Tibial nerve (tissue), 4 donors: Measurements from ENCODE around the gene OR5B3. TPM values are rescaled to one million over a fixed set of nuclear protein-coding genes. Genes with fewer than 3 reads are reported as not detected.

ENCODE experiments used
- DNase-seq, 2 donors: peaks; one replicate each; pipeline ENCODE4 v3.0.0-alpha.2; 2019; ENCODE audit warnings: low spot score in 2 of 2
- H3K27ac ChIP-seq, 4 donors: fragments of 200-600 bp; sonication (generic) in 3 of 4; one replicate each; pipeline ENCODE4 v1.5.1; 2017 to 2019; ENCODE audit warnings: mild to moderate bottlenecking in 1 of 4
- H3K27me3 ChIP-seq, 2 donors: fragments of 200-600 bp; sonication (generic) in 1 of 2; one replicate each; pipeline versions ENCODE4 v1.5.1 to v1.6.0; 2017 to 2019
- H3K36me3 ChIP-seq, 3 donors: fragments of 200-600 bp; sonication (generic); one replicate each; pipeline ENCODE4 v1.5.1; 2018 to 2019
- H3K4me1 ChIP-seq, 4 donors: fragments of 200-600 bp; sonication (generic) in 3 of 4; one replicate each; pipeline ENCODE4 v1.5.1; 2017 to 2019
- H3K4me3 ChIP-seq, 4 donors: fragments of 200-600 bp; sonication (generic) in 3 of 4; one replicate each; pipeline ENCODE4 v1.5.1; 2017 to 2019; ENCODE audit warnings: mild to moderate bottlenecking in 1 of 4, moderate library complexity in 1 of 4
- H3K9me3 ChIP-seq, 4 donors: fragments of 200-600 bp; sonication (generic) in 3 of 4; one replicate each; pipeline ENCODE4 v1.5.1; 2017 to 2019
- EP300 ChIP-seq, 2 donors: sonication (generic); formaldehyde crosslinking; IDR thresholded peaks; one replicate each; pipeline ENCODE4 v1.6.1; 2017; ENCODE audit warnings: antibody characterized with exemption in 2 of 2, mild to moderate bottlenecking in 1 of 2
- POLR2A ChIP-seq, 2 donors: fragments of 450-650 bp; IDR thresholded peaks; one replicate each; pipeline ENCODE4 v1.6.1; 2017; ENCODE audit warnings: antibody characterized with exemption in 2 of 2, mild to moderate bottlenecking in 2 of 2, moderate library complexity in 2 of 2
- WGBS, 2 donors: methylation state at CpG; one replicate each; pipeline ENCODE4 v1.1.5; 2018; 5-methylcytosine and 5-hydroxymethylcytosine counted together
- total RNA-seq, 4 donors: library from RNA; depleted of rRNA; stranded (reverse); fragments of >200 nt; gene quantifications; one replicate each; pipeline ENCODE4 v1.1.0, GENCODE V29; 2016
- TF ChIP-seq, protein P1 (sequence below), 5 experiments: fragments of 200-600 bp in 3 of 5; fragments of 450-650 bp in 2 of 5; sonication (generic) in 3 of 5; IDR thresholded peaks; one replicate each; pipeline ENCODE4 v1.5.1; 2016 to 2019; ENCODE audit warnings: antibody characterized with exemption in 5 of 5, mild to moderate bottlenecking in 3 of 5, moderate library complexity in 2 of 5

Gene OR5B3
- total RNA-seq, 4 donors from 2014 or later = not detected

DNA sequence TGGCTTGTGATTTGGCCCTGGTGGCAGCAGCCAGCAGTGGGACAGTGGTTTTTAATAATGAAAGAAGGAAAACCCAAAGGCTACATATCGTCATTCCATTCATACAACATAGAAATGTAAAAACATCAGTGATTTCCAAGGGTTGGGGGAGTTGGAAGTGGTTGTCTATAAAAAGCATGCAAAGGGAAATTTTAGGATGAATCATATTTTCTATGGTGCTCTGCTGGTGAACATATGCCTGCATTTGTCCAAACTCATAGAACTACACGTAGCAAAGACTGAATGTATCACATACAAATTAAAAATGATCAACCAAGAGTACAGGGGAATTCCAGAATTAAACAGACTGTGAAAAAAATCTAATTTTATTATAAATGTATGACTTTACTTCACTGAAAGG is 11.1 kb downstream of the OR5B3 start:
- H3K9me3 ChIP-seq = peaks cover 0 to 9% (median 0%) of the 10 kb centered on the region in 4 donors
- no peaks in the 10 kb centered on the region for H3K36me3 ChIP-seq
- 74% methylated on average over 2 of the region's 2 CpGs for WGBS, 2 donors
- H3K4me1 ChIP-seq = peaks cover 0 to 4% (median 0%) of the 10 kb centered on the region in 4 donors
- no peak overlapping the region for H3K4me3 ChIP-seq
- no peak for DNase-seq
- TF ChIP-seq, protein P1, sequence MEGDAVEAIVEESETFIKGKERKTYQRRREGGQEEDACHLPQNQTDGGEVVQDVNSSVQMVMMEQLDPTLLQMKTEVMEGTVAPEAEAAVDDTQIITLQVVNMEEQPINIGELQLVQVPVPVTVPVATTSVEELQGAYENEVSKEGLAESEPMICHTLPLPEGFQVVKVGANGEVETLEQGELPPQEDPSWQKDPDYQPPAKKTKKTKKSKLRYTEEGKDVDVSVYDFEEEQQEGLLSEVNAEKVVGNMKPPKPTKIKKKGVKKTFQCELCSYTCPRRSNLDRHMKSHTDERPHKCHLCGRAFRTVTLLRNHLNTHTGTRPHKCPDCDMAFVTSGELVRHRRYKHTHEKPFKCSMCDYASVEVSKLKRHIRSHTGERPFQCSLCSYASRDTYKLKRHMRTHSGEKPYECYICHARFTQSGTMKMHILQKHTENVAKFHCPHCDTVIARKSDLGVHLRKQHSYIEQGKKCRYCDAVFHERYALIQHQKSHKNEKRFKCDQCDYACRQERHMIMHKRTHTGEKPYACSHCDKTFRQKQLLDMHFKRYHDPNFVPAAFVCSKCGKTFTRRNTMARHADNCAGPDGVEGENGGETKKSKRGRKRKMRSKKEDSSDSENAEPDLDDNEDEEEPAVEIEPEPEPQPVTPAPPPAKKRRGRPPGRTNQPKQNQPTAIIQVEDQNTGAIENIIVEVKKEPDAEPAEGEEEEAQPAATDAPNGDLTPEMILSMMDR (IDR thresholded peaks at IDR 0.05) = no peak
- TF ChIP-seq POLR2A (IDR thresholded peaks at IDR 0.05) = no peak
- TF ChIP-seq EP300 (IDR thresholded peaks at IDR 0.05) = no peak
- H3K27me3 ChIP-seq = no peaks in the 10 kb centered on the region
- H3K27ac ChIP-seq = no peak overlapping the region

GRCh38 chr11:58394195-58394594 is 12.5 kb downstream of the OR5B3 start:
- H3K27ac ChIP-seq = no peak overlapping the region
- DNase-seq = no peak
- no peaks in the 10 kb centered on the region for H3K36me3 ChIP-seq
- peaks cover 0 to 9% (median 0%) of the 10 kb centered on the region in 4 donors for H3K9me3 ChIP-seq
- H3K4me3 ChIP-seq = no peak overlapping the region
- H3K4me1 ChIP-seq = peaks cover 0 to 4% (median 0%) of the 10 kb centered on the region in 4 donors
- TF ChIP-seq POLR2A (IDR thresholded peaks at IDR 0.05) (no peak), EP300 (IDR thresholded peaks at IDR 0.05) (no peak)
- TF ChIP-seq, protein P1 (IDR thresholded peaks at IDR 0.05) = no peak
- no peaks in the 10 kb centered on the region for H3K27me3 ChIP-seq

DNA sequence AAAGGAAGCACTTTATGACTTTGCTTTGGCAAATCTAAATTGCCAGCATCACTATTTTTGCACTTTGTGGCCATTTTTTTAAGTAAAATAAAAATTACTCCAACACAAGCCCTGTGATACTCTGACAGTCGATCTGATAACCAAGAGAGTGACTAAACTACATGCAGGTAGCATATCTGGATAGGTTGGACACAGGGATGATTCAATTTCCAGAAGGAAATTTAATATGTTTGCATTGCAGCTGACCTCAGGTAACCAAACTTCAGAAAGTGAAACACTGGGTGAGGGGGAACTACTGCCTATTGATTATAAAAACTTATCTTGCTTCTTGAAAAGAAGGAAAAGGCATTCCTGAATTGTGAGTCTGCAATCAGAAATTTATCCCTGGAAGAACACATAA is 13.9 kb downstream of the OR5B3 start:
- TF ChIP-seq, protein P1 (IDR thresholded peaks at IDR 0.05) = no peak
- TF ChIP-seq POLR2A (IDR thresholded peaks at IDR 0.05) (no peak), EP300 (IDR thresholded peaks at IDR 0.05) (no peak)
- 31 to 34% methylated on average over 1 of the region's 1 CpG for WGBS, 2 donors

DNA sequence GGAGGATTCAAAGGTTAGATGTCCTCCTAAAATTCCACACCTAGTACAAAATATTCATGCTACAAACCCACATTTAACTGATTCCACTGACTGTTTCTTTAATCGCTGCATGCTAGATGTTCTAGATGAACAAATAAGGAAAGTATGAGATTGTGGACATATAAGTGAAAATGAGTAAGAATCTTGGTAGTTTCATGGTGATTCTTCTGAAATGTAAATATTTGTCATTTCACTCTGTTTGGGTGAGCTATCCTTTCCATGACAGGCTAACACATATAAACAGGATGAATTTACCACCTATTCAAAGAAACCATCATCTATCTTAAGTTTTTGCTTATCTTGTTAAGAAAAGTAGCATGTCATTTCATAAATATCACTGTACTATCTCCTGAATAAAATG is 14.8 kb downstream of the OR5B3 start:
- no peak for DNase-seq
- 97 to 100% methylated on average over 1 of the region's 1 CpG for WGBS, 2 donors
- no peak overlapping the region for H3K4me3 ChIP-seq
- TF ChIP-seq POLR2A (IDR thresholded peaks at IDR 0.05) (no peak), EP300 (IDR thresholded peaks at IDR 0.05) (no peak)
- TF ChIP-seq, protein P1 (IDR thresholded peaks at IDR 0.05) = no peak
- H3K4me1 ChIP-seq = peaks cover 0 to 4% (median 0%) of the 10 kb centered on the region in 4 donors
- H3K9me3 ChIP-seq = peaks cover 0 to 9% (median 0%) of the 10 kb centered on the region in 4 donors
- no peaks in the 10 kb centered on the region for H3K36me3 ChIP-seq
- H3K27ac ChIP-seq = no peak overlapping the region
- H3K27me3 ChIP-seq = no peaks in the 10 kb centered on the region

More for the DNA sequence above, 13.9 kb downstream of the OR5B3 start:
- Histone ChIP-seq H3K4me1 (peaks cover 0 to 4% (median 0%) of the 10 kb centered on the region in 4 donors), H3K36me3 (no peaks in the 10 kb centered on the region), H3K4me3 (no peak overlapping the region), H3K27me3 (no peaks in the 10 kb centered on the region), H3K9me3 (peaks cover 0 to 9% (median 0%) of the 10 kb centered on the region in 4 donors), H3K27ac (no peak overlapping the region)
- no peak for DNase-seq

- TF ChIP-seq, protein P1 (IDR thresholded peaks at IDR 0.05) = no peak
- TF ChIP-seq POLR2A (IDR thresholded peaks at IDR 0.05) = no peak
- no peak for TF ChIP-seq EP300 (IDR thresholded peaks at IDR 0.05)
- 88 to 100% methylated on average over 5 to 10 of the region's 18 CpGs for WGBS, 2 donors
- Histone ChIP-seq H3K27me3 (no peaks in the 10 kb centered on the region), H3K4me1 (peaks cover 0 to 4% (median 0%) of the 10 kb centered on the region in 4 donors), H3K9me3 (peaks cover 0 to 8% (median 0%) of the 10 kb centered on the region in 4 donors), H3K36me3 (no peaks in the 10 kb centered on the region), H3K4me3 (no peak overlapping the region), H3K27ac (no peak overlapping the region)
- DNase-seq = no peak
Measured at GRCh38 chr11:58390551-58391063, 16.1 kb downstream of the OR5B3 start.
